Thoracic aorta (tissue), 2 donors: ENCODE measurements around the gene NTSR1. TPM values are rescaled to one million over a fixed set of nuclear protein-coding genes. Genes with fewer than 3 reads are reported as not detected.

ENCODE experiments used
- ATAC-seq: fragments of 150-250 bp; one replicate; pipeline ENCODE4 v1.8.0; 2017; ENCODE audit warnings: low read depth; ENCODE audit not compliant: insufficient number of reproducible peaks, low FRiP score
- DNase-seq: peaks from one replicate; pipeline ENCODE4 v3.0.0-alpha.2; 2020; ENCODE audit warnings: low spot score
- H3K27ac ChIP-seq, 2 donors: fragments of 200-600 bp; sonication (generic); 1 replicate in 1 of 2; 2 replicates in 1 of 2; pipeline ENCODE4 v1.5.1; 2016; ENCODE audit warnings: mild to moderate bottlenecking in 2 of 2, moderate library complexity in 2 of 2
- H3K27me3 ChIP-seq: fragments of 200-600 bp; sonication (generic); replicated peaks from 2 replicates; pipeline ENCODE4 v1.6.0; 2016; ENCODE audit warnings: mild to moderate bottlenecking; ENCODE audit not compliant: insufficient read depth
- H3K36me3 ChIP-seq: fragments of 200-600 bp; sonication (generic); one replicate; pipeline ENCODE4 v1.5.1; 2016
- H3K4me1 ChIP-seq, 2 donors: fragments of 200-600 bp; sonication (generic); 1 replicate in 1 of 2; 2 replicates in 1 of 2; pipeline versions ENCODE4 v1.5.1 to v1.6.0; 2016; ENCODE audit warnings: low read depth in 2 of 2, mild to moderate bottlenecking in 1 of 2; ENCODE audit not compliant: control insufficient read depth in 1 of 2
- H3K4me3 ChIP-seq: fragments of 200-600 bp; sonication (generic); 2 replicates; pipeline ENCODE4 v1.5.1; 2016; ENCODE audit warnings: mild to moderate bottlenecking
- H3K9me3 ChIP-seq: fragments of 200-600 bp; sonication (generic); 2 replicates; pipeline ENCODE4 v1.5.1; 2016
- CTCF ChIP-seq: fragments of 200-600 bp; sonication (generic); IDR thresholded peaks from one replicate; pipeline ENCODE4 v1.5.1; 2019; ENCODE audit warnings: antibody characterized with exemption
- total RNA-seq, 2 donors: library from RNA; depleted of rRNA; stranded (reverse); fragments of >200 nt; gene quantifications; one replicate each; pipeline versions ENCODE4 v1.1.0 to v1.2.3, GENCODE V29; 2016

Gene NTSR1
- total RNA-seq, 2 donors from 2014 or later, result not detected

- no peak overlapping the region for H3K4me3 ChIP-seq
- no peak overlapping the region for H3K27ac ChIP-seq
- no peaks in the 10 kb centered on the region for H3K27me3 ChIP-seq
These were observed 5.4 kb downstream of the NTSR1 start for GRCh38 chr20:62714006-62714405.

GRCh38 chr20:62714799-62715198 is 6.2 kb downstream of the NTSR1 start:
- H3K9me3 ChIP-seq, result no peaks in the 10 kb centered on the region
- H3K27me3 ChIP-seq, result no peaks in the 10 kb centered on the region
- H3K27ac ChIP-seq, result no peak overlapping the region
- no peak for TF ChIP-seq CTCF
- no peaks in the 10 kb centered on the region for H3K4me1 ChIP-seq
- no peak overlapping the region for H3K4me3 ChIP-seq
- no peak for DNase-seq
- no peaks in the 10 kb centered on the region for H3K36me3 ChIP-seq
- no peak for ATAC-seq

More at GRCh38 chr20:62714006-62714405, 5.4 kb downstream of the NTSR1 start:
- no peak for TF ChIP-seq CTCF
- Histone ChIP-seq H3K36me3 (no peaks in the 10 kb centered on the region), H3K9me3 (no peaks in the 10 kb centered on the region), H3K4me1 (no peaks in the 10 kb centered on the region)
- DNase-seq, result no peak
- ATAC-seq, result no peak

DNA sequence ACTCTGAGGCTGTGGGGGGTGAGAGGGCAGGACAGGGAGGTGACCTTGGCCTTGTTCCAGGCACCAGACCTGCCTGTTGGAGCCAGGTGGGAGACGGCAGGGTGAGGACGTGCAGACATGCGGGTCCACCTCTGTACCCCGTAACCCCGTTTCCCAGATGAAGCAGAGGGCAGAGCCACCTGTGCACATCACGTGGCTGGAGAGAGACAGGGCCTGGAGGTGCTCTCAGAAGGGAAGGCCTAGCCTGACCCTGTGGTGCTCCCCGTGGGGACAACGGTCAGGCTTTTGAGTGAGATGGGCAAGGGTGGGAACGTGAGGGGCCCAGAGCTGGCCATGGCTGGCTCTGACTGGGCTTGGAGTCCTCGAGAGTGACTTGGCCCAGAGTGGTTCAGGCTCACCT is 6.6 kb downstream of the NTSR1 start:
- no peak for TF ChIP-seq CTCF
- H3K27me3 ChIP-seq, result no peaks in the 10 kb centered on the region
- no peak for ATAC-seq

DNA sequence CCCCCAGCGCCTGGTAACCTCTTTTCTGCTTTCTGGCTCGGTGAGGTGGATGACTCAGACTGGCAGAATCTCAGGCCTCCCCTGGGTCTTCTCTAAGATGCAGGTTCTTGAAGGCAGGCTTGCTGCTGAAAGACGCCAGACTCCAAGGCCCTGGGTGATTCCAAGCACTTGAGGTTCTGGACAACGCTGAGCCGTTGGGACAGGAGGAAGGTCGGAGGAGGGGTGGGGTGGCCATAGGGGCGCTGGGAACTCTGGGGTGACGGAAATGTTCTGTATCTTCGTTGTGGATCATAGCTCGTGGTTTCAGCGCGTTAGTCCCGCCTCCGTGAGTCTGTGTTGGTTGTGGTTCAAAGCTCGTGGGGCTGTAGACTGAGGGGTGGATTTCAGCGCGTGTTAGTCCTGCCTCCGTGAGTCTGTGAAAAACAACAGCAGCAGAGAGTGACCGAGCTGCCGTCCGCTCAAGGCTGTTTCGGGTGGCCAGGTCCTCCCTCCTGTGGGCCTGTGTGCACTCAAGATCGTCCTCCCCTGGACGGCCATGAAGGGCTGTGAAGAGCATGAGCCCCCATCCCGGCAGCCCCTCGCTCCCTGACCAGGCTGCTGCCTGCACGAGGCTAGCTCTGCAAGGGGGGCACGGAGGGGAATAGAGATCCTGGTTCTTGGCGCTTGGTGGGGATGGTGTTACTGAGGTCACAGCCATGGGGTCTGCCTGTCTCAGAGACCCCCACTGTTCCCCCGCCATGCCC is 7.7 kb downstream of the NTSR1 start:
- H3K36me3 ChIP-seq, result no peaks in the 10 kb centered on the region
- H3K27ac ChIP-seq, result no peak overlapping the region
- peaks cover 10% of the 10 kb centered on the region for H3K9me3 ChIP-seq
- H3K27me3 ChIP-seq, result no peaks in the 10 kb centered on the region
- H3K4me1 ChIP-seq, result no peaks in the 10 kb centered on the region
- no peak overlapping the region for H3K4me3 ChIP-seq
- no peak for ATAC-seq
- no peak for TF ChIP-seq CTCF
- no peak for DNase-seq

More for the DNA sequence above, 6.6 kb downstream of the NTSR1 start:
- H3K4me1 ChIP-seq, result no peaks in the 10 kb centered on the region
- no peaks in the 10 kb centered on the region for H3K9me3 ChIP-seq
- no peak overlapping the region for H3K27ac ChIP-seq
- DNase-seq, result no peak
- no peaks in the 10 kb centered on the region for H3K36me3 ChIP-seq
- H3K4me3 ChIP-seq, result no peak overlapping the region

DNA sequence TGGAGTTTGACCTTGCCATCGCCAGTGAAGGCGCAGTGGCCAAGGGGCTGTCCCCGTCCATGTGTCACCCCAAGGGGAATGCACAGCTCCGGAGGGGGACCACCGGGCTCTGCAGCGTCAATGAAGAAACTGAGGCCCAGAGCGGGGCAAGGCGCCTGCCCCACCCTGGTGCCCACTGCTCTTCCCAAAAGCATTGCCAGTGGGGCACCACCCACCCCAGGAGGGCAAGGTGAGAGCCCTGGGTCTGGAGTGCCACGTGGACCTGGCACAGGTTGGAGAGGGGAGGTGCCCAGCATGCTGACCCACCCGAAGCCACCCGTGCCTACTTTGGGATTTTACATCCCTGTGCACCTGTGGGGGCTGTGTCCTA is 8.3 kb downstream of the NTSR1 start:
- Histone ChIP-seq H3K4me1 (no peaks in the 10 kb centered on the region), H3K9me3 (peaks cover 13% of the 10 kb centered on the region), H3K4me3 (no peak overlapping the region), H3K27me3 (no peaks in the 10 kb centered on the region), H3K36me3 (no peaks in the 10 kb centered on the region), H3K27ac (no peak overlapping the region)
- no peak for ATAC-seq
- DNase-seq, result no peak
- no peak for TF ChIP-seq CTCF
